NCI-H128 (cell line): ENCODE results near the gene SLC6A12.

Source experiments
- DNase-seq: peaks from one replicate; lab custom pipeline; 2025; ENCODE audit not compliant: unreplicated experiment; lab: John Stamatoyannopoulos, UW

SLC6A12 gene

DNA sequence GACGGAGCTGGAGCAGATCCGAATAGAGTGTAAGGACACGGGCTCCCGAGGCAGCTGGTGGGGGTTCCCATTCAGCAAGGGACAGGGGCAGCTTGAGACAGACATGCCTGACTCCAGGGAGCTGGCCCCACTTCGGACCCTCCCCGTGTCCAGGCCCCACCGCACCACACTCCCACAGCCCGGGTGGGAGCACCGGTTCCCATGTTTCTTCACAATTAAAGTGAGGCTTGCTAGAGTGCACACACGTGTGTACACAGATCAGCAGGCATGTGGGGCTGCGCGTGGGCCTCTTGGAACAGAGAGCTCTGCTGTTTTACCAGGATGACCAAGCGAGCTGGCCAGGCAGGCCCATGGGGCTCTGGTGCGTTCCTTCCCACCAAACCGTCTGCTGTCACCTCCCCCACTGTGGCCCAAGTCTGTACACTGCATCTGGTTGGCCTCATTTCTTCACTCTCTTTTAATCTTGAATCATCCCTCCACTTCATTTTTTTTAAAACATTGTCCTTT is 48.0 kb downstream of the SLC6A12 start:
- DNase-seq: no peak

DNA sequence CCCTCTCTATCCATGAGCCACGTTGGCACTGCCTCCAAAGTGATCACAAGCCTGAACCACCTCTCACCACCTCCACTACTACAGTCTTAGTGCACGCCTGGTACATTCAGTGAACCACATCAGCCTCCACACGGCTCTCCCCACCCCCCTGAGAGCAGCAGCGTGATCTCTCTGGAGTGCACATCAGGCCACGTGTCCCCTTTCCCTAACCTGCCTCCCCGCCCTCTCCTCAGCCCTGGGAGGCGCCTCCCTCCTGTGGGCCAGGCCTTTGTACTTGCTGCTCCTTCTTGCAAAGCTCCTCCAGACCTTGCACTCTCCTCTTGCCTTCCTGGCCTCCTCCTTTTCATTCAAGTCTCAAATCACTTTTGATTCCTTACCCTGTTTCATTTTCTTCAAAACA is 49.8 kb downstream of the SLC6A12 start:
- no peak for DNase-seq

DNA sequence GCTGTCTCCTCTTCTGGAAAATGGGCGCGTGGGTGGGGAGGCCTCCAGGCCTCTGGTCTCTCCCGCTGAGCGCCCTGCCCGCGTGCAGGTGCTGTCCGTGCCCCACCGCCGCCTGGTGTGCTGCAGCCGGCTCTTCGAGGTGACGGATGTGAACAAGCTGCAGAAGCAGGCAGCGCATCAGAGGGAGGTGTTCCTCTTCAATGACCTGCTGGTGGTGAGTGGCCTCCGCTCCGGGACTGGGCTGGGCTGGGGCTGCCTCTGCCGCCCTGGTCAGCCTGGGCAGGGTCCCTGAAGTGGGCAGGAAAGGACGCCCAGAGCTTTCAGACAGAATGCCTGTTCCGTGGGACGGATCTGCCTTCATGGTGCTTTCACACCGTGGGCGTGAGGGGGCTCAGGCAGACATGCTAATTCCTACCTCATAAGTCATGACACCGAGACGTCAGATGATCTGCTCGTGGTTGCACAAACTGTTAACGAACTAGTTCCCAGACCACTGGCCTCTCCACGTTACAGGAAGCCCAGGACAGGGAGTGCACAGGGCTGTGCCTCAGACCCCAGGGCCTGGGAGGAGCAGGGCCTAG is 50.5 kb downstream of the SLC6A12 start:
- DNase-seq: no peak

DNA sequence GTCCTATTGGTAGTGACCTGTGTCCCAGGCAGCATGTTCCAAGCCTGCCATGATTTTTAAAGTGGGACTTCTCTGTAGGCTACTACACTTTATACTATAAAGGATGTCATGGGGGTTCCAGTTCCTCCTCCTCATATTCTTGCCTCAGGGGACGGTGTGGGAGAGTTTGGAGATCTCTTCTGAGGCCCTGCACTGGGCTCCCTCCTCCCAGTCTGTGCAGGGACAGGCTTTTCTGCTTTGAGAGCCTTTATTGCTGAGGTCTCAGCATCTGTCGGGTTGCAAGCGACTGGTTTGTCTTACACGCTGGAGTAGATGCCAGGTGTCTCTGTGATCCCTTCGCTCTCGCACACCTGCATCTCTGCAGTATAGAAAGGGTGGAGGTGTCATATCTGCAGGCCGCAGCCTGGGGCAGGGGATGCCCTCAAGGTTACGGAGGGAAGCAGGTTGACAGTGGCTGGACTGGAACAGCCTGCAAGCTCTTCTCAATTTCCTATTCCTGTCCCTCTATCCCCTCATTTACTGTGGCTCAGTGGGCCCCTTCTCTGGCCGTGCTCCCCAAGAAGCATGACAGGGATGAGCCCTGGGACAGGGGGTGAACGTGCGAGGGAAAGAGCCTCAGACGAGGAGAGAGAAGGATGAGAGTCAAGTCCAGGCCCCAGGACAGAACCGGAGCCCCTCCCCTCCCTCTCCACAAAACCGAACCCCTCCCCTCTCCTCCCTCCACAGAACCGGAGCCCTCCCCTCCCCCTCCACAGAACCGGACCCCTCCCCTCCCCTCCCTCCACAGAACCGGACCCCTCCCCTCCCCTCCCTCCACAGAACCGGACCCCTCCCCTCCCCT is 51.3 kb downstream of the SLC6A12 start:
- no peak for DNase-seq

DNA sequence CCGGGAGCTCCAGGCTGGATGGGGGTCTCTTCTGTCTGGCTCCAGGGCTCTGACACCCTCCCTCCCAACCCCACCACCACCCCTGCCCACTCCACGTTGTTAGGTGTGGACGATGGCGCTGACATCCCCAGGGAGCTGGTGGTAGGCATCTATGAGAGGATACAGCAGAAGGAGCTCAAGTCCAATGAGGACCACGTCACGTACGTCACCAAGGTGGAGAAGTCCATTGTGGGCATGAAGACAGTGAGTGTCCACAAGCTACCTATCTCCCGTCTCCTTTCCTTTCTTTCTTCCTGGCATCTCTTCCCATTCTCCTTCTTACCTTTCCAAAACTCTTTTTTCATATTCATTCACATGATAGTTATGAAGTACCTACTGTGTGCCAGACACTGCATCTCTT is 52.1 kb downstream of the SLC6A12 start:
- DNase-seq: no peak

DNA sequence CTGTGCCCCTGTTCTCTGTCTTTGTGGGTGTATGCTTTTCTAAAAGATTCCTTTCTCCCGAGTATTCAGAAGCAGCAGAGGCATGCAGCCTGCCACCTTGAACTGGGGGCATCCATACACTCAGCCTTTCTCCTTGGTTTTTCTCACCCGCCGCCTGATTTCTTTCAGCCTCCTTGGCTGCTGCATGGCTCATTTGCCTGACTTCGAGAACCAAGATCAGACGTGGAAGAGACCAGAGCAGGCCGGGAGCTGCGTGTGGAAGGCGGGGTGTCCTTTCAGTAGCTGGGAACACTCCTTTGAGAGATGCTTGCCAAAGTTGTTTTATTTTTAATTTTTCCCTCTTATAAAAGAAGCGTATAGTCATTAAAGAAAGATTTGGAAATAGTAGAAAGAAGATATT is 53.1 kb downstream of the SLC6A12 start:
- DNase-seq: no peak

DNA sequence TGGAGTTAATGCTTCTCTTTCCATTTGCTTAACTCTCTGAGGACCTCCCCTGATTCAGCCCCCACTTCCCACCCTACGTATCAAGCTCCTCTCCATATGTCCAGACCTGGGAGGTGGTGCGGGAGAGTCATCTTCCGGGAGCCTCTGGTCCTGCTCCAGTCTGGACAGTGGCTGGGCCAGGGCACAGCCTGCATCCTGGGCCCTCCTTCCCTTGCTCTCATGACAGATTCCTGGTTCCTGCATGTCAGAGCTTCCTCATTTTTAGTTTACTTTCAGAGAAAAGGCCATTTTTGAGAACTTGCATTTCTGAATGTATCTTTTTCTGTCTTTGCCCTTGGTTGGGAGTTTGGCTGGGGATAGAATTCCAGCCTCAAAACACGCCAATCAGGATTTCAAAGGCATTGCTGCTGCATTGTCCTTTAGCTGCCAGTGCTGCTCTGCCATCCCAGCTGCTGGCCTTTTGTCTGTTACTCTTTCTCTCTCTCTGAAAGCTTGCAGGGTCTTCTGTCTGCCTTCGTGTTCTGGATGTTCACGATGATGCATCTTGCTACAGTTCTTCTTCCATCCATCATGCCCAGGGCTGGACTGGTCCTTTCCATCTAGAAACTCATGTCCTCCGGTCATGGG is 54.7 kb downstream of the SLC6A12 start:
- no peak for DNase-seq

DNA sequence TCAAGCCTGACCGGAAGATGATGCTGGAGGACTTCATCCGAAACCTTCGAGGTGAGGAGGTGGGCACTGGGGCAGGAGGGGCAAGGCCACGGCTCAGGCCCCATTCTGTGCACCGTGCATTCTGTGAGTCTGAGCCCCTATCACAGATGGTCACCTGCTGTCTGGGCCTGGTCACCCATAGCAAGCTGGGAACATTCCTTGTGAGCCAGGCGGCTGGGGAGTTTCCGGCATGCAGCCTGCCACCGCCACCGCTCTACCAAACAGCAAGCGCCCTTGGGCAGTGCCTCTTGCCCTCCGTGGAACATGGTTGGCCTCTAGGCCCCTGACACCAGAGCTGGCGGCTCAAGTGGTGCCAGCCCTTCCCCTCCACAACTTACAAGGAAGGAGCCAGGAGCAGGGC is 56.3 kb downstream of the SLC6A12 start:
- DNase-seq: no peak

DNA sequence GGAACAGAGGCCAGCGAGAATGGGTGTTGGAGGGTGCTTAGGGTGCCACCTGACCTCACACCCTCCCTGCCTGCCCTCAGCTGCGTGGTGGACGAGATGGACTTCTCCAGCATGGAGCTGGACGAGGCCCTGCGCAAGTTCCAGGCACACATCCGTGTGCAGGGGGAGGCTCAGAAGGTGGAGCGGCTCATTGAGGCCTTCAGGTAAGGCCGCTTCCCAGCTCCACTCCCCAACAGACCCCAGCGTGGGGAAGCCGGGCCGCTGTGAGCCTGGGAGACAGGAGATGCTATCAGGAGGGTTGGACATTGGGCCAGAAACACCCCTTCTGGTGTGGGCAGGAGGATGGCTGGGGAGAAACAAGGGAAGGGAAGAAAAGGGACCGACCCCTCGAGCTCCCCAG is 57.0 kb downstream of the SLC6A12 start:
- no peak for DNase-seq

DNA sequence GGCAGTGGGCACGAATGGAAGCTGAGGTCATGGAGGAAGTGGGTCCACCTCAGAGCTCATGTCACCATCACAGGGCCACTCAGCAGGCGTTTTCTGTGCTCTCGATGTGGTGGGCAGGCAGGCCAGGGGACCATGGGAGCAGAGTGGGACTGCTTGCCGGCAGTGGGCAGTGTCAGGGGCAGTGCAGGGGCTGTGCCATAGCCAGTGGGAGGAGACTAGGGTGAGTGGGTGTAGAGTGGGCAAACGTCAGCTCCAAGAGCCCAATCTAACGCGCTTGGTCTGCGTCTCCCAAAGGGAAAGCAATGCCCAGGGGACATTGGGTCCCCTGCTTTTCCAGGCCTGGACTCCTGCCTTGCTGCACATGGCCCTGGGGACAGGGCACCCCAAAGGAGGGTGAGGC is 58.3 kb downstream of the SLC6A12 start:
- DNase-seq: no peak

DNA sequence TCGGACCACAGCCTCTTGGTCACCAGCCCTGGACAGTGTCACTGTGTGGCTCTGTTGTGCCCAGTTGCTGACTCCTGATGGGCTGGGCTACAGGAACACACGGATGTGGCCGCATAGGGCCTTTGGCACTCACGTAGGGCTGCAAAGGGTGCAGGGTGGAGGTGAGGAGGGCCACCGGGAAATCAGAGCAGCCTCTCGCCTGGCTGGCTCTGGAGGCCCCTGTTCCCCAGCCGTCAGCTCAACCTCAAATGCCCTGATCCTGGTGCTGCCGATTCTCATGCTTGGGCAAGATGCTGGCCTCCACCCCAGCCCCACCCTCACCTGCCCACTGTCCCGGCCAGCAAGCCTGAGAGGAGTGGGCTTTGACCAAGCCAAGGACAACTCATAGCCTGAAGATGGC is 59.0 kb downstream of the SLC6A12 start:
- no peak for DNase-seq

DNA sequence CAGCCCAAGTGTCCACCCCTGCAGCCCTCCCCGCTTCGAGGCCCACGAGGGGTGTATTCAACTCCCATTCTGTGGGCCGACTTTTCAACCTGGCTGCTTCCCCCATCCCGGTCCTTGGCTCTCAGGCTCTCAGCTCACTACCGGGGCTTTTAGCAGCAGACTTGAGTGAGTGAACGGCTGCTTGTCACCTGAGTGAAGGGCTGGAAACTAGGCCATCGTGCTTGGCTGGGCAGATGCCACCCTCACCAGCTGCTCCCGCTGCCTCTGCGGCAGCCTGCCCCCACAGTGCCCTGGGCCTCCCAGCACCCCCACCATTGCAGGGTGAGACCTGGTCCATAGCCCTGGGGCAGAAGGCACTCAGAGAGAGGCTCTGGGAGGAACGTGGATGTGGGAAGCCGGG is 59.9 kb downstream of the SLC6A12 start:
- no peak for DNase-seq

DNA sequence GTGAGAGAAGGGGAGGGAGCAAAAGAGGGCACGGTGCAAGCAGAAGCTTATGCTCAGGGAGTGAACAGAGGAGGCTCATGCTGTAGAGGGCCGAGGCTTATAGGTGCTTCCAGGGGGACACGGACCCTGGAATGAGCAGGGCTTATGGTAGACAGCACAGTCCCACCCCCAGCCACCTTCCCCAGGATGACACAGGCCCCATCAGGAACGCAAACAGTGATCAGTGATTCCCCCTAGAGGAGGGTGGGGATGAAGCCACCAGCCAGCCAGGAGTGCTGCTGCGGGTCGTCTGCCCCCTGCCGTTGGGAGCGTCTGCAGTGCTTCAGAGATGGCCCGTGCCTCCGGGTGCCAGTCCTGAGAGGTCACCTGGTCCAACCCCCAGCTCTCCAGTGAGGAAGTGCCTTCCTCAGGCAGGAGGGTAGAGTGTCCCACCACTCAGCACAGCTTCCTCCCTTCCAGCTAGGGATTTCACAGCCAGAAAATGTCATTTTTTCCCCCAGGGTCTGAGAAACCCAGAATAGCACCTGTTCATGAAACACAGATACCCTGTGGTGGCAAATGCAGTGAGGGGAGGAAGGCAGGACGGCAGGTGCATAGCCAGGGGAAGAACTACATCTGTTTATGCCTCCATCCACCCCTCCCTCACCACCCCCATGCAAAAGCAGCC is 60.7 kb downstream of the SLC6A12 start:
- DNase-seq: peak; percentile 31

DNA sequence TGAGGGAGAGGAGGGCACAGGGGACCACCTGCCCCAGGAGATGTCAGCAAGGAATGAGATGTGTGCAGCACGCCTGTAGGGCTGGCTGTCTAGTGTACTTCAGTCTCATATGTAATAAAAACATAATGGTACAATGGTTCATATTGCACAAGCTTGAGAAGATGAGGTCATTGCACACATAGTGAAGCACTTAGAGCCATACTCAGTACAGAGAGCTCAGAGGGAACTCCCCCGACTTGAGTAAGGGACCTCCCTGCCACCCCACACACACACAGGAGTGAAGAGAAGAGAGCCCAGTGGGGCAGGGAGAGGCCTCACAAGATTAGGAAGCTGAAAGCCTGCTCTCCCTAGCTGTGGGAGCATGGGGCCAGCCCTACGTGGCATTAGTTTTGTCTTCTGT is 61.5 kb downstream of the SLC6A12 start:
- DNase-seq: no peak

DNA sequence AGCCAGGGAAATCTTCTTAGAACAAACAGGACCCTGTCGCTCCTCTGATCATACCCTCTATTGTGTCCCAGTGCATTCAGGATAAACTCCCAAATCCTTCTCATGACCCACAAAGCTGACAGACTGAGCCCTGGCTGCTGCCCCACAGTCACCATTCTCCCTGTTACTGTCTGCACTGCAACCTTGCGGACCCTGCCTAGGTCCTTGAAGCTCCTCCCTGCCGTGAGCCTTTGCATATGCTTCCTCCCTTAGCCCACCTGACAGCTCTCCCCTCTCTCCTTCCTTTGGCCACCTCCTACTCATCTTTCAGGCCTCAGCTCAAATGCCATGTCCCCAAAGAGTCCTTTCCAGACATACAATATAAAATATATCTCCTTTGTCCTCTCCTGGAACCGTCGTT is 62.4 kb downstream of the SLC6A12 start:
- no peak for DNase-seq

DNA sequence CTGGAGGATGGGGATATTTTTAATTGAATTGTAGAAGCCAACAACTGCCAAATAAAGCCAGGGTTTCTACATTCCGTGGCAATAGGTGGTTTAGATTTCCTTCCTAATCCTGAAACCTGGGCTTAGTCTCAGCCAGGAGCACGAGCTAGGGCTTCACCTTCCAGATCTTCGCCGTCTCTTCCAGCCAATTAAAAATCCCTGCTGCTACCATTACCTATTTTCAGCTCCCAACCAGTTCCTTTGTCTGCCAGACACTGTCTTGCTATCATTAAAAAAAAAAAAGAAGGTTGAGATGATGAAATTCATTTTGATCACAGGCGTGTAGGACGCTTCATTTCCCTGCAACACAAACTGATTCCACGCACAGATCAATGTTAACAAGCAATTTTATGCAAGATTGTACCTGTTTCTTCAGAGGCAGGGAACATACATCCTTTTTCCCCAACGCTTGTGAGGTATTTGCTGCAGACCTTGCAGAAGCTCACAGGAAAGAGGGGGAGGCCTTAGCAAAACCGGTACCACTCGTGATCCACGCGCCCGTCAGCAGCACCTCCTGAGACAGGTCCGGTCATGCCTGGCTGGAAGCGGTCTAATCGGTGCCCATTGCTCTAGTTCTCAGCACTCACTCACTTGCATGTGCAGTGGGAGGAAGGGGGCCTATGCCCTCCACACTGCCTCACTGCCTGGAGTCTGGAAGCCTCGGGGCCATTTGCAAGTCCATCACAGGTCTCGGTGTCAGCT is 65.1 kb downstream of the SLC6A12 start:
- DNase-seq: no peak

DNA sequence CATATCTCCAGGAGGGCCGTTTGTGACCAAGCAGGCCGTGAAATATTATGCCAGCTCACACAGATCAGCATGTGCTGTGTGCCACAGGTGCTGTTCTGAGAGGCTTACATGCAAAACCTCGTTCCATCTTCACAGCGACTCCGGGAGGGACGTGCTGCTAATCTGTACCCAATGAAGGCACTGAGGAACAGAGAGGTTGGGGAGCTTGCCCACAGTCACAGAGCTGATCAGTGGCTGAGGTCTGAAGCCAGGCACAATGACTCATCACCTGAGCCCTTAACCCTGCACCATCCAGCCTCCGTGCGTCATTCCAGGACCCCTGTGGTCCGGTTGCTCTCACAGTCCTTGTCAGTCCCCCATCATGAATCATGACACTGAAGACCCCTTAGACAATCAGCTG is 66.7 kb downstream of the SLC6A12 start:
- no peak for DNase-seq

DNA sequence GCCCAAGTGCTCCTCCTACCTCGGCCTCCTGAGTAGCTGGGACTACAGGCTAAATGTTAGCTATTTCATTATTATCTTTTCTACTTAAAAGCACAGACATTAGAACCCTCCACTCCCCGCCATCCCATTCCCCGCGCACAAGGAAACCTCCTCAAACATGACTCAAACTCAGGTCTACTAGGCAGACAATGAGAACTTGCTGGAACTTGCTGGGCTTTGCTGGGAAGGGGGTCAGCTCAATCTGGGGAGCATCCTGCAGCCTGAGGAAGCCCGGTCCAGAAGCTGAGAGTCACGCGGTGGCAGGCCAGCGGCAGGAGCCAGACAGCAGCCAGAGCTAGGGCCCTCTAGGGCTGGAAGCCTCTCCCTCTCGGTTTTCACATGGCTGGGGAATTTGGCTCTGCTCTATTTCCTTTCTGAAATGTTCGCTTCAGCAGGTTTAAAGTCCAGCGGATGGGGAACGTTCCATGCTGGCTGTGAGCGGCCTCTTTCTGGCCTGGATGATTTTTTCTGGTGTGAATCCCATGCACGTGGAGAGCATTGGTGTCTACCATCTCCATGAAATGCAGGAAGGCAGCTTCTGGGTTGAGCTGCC is 68.5 kb downstream of the SLC6A12 start:
- no peak for DNase-seq

DNA sequence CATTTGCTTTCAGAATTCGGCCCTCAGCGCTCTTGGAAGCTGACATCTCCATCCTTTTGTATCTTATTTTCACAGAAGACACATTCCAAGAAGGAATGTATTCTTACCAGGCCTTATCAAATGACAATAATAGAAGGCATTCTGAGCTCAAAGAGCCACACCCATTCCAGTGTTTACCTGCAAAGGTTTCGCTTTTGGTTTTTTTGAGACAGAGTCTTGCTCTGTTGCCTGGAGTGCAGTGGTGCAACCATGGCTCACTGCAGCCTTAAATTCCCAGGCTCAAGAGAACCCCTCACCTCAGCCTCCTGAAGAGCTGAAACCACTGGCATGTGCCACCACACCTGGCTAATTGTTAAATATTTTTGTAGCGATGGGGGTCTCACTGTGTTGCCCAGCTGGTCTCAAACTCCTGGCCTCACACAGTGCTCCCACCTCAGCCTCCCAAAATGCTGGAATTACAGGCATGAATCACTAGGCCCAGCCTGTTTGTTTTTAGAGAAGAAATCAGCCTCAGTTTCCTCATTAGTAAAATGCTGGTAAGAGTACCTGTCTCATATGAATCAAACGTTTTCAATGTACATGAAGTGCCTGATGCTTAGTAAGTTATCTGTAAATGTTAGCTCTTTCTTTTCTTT is 69.2 kb downstream of the SLC6A12 start:
- no peak for DNase-seq

DNA sequence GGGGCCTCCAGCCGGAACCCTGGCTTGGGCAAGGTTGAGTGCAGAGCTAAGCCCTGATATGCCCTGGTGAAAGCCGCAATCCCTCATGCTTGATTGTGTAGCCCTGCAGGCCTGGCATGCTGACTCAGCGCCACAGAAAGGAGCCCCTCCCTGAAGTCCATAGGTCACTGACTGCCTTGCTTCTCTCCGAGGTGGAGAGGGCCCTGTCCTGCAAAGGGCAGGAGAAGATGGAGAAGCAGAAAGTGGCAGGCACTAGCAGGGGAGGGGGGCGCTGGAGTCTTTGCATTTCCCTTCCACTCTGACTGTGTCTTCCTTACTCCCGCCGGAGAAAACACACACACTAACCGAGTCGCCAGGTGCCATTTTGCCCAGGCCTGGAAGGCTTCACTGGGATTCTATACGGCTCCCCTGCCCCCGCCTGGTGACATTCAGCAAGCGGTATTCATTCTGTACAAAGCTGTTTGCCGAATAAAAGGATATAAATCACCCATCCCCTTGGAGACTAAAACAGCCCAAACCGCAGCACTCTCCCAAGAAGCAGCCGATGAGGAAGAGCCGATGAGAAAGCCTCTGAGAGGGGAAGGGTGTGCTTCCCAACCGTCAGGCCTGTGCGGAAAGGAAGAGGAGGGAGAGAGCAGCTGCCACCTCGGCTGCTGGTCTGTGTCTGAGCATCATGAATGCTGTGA is 69.8 kb downstream of the SLC6A12 start:
- DNase-seq: no peak
